ENCODE measurements around the gene ITM2C. TPM values are rescaled to one million over a fixed set of nuclear protein-coding genes. Genes with fewer than 3 reads are reported as not detected.

Gene ITM2C
- polyA plus RNA-seq, 3 donors: 1.4 to 3.2 (median 2.9) TPM

DNA sequence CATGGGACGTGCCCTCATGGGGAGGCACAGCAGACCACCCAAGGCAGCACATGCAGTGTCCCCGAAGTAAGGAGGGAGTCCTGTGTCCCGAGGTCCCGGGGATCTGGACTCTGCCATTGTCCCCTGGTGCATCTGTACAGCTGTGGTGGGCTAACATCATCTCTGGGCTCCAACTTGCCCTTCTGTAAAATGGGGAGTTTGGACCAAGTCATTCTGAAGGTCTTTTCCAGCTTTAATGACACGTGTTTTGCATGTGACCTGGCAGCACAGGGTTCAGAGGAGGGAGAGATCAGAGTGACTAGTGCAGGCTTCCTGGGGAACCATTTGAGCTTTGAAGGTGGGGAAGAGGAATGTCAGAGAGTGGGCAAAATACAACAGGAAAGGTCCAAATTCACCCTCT, 21.5 kb downstream of the ITM2C start:
- Histone ChIP-seq H3K9me3 (replicated peaks in 1 of 2; ENCODE audit: control insufficient read depth in 1 of 2, insufficient read depth in 1 of 2, low read length in 2 of 2) (peaks cover 0 to 8% of the 10 kb centered on the region in 2 donors), H3K27me3 (ENCODE audit: control insufficient read depth in 2 of 2, insufficient read depth in 2 of 2, low read length in 2 of 2) (no peaks in the 10 kb centered on the region), H3K79me2 (ENCODE audit: insufficient read depth, low read length) (no peaks in the 10 kb centered on the region), H3K27ac (ENCODE audit: low read depth in 1 of 2, low read length in 2 of 2) (no peak overlapping the region), H3K36me3 (replicated peaks in 1 of 2; ENCODE audit: control insufficient read depth in 1 of 2, insufficient read depth in 2 of 2, low read length in 2 of 2) (no peaks in the 10 kb centered on the region), H4K20me1 (ENCODE audit: insufficient read depth, low read length) (no peaks in the 10 kb centered on the region), H2AFZ (ENCODE audit: insufficient read depth, low read depth, low read length, poor library complexity, severe bottlenecking) (no peak overlapping the region), H3K4me2 (replicated peaks; ENCODE audit: extremely low read depth, low read length, poor library complexity, severe bottlenecking) (no peak overlapping the region), H3K9ac (ENCODE audit: insufficient read depth, low read length, poor library complexity, severe bottlenecking) (no peak overlapping the region), H3K4me3 (replicated peaks in 1 of 3; ENCODE audit: low read depth in 2 of 3, low read length in 3 of 3) (no peak overlapping the region), H3K4me1 (ENCODE audit: control insufficient read depth in 1 of 2, insufficient read depth in 2 of 2, low read length in 2 of 2) (no peaks in the 10 kb centered on the region)
- Mint-ChIP-seq H3K4me1 (peaks cover 6% of the 10 kb centered on the region), H3K9me3 (peaks cover 1 to 8% (median 5%) of the 10 kb centered on the region in 7 donors), H3K27me3 (ENCODE audit: low read depth in 3 of 3) (peaks cover 1 to 7% (median 2%) of the 10 kb centered on the region in 3 donors), H3K4me3 (no peak overlapping the region), H3K36me3 (no peaks in the 10 kb centered on the region), H3K27ac (peak overlapping the region in 1 of 7 donors; percentile 43)
- intact Hi-C loops (cut with micrococcal nuclease): no loop called here
- TF ChIP-seq, protein P1, sequence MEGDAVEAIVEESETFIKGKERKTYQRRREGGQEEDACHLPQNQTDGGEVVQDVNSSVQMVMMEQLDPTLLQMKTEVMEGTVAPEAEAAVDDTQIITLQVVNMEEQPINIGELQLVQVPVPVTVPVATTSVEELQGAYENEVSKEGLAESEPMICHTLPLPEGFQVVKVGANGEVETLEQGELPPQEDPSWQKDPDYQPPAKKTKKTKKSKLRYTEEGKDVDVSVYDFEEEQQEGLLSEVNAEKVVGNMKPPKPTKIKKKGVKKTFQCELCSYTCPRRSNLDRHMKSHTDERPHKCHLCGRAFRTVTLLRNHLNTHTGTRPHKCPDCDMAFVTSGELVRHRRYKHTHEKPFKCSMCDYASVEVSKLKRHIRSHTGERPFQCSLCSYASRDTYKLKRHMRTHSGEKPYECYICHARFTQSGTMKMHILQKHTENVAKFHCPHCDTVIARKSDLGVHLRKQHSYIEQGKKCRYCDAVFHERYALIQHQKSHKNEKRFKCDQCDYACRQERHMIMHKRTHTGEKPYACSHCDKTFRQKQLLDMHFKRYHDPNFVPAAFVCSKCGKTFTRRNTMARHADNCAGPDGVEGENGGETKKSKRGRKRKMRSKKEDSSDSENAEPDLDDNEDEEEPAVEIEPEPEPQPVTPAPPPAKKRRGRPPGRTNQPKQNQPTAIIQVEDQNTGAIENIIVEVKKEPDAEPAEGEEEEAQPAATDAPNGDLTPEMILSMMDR (IDR thresholded peaks at IDR 0.05): no peak
- WGBS (ENCODE audit: insufficient coverage): 80% methylated on average over 4 of the region's 5 CpGs
- no peak for DNase-seq

DNA sequence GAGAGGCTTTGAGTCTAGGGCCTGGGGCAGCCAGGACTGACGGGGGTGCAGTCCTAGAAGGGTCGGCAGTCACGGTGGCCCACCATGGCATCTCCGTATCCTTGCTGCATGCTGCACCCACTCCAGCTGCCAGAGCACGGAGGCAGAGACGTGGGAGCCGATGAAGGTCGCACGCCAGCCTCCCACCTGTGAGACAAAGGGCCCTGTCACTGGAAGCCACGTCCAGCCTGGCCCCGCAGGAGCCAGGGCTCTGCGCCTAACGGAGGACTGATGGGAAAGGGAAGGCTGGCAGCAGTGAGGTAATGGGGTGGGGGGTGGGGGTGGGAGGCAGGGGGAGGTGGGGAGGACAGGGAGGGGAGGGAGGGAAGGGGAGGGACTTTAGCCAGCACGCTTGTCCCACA, 21.9 kb downstream of the ITM2C start:
- Mint-ChIP-seq H3K36me3 (no peaks in the 10 kb centered on the region), H3K9me3 (peaks cover 1 to 8% (median 5%) of the 10 kb centered on the region in 7 donors), H3K4me3 (no peak overlapping the region), H3K27ac (no peak overlapping the region), H3K4me1 (peaks cover 9% of the 10 kb centered on the region), H3K27me3 (ENCODE audit: low read depth in 3 of 3) (peaks cover 1 to 7% (median 2%) of the 10 kb centered on the region in 3 donors)
- H2AFZ ChIP-seq (ENCODE audit: insufficient read depth, low read depth, low read length, poor library complexity, severe bottlenecking): no peak overlapping the region
- H3K4me3 ChIP-seq (replicated peaks in 1 of 3; ENCODE audit: low read depth in 2 of 3, low read length in 3 of 3): no peak overlapping the region
- intact Hi-C loops (cut with micrococcal nuclease): no loop called here
- no peaks in the 10 kb centered on the region for H4K20me1 ChIP-seq (ENCODE audit: insufficient read depth, low read length)
- no peaks in the 10 kb centered on the region for H3K4me1 ChIP-seq (ENCODE audit: control insufficient read depth in 1 of 2, insufficient read depth in 2 of 2, low read length in 2 of 2)
- H3K4me2 ChIP-seq (replicated peaks; ENCODE audit: extremely low read depth, low read length, poor library complexity, severe bottlenecking): no peak overlapping the region
- no peak for DNase-seq
- no peak overlapping the region for H3K27ac ChIP-seq (ENCODE audit: low read depth in 1 of 2, low read length in 2 of 2)
- no peaks in the 10 kb centered on the region for H3K79me2 ChIP-seq (ENCODE audit: insufficient read depth, low read length)
- TF ChIP-seq, protein P1 (IDR thresholded peaks at IDR 0.05): no peak
- H3K9me3 ChIP-seq (replicated peaks in 1 of 2; ENCODE audit: control insufficient read depth in 1 of 2, insufficient read depth in 1 of 2, low read length in 2 of 2): peaks cover 0 to 8% of the 10 kb centered on the region in 2 donors
- H3K9ac ChIP-seq (ENCODE audit: insufficient read depth, low read length, poor library complexity, severe bottlenecking): no peak overlapping the region
- no peaks in the 10 kb centered on the region for H3K27me3 ChIP-seq (ENCODE audit: control insufficient read depth in 2 of 2, insufficient read depth in 2 of 2, low read length in 2 of 2)
- no peaks in the 10 kb centered on the region for H3K36me3 ChIP-seq (replicated peaks in 1 of 2; ENCODE audit: control insufficient read depth in 1 of 2, insufficient read depth in 2 of 2, low read length in 2 of 2)
- 93% methylated on average over 9 of the region's 14 CpGs for WGBS (ENCODE audit: insufficient coverage)

Data from CD14-positive monocyte (primary cell).